A549 (cell line): ENCODE measurements around the gene HACD1. TPM values are rescaled to one million over a fixed set of nuclear protein-coding genes. Genes with fewer than 3 reads are reported as not detected.

Source experiments
- ATAC-seq, 2 experiments: fragments of 200-7000 bp in 1 of 2; fragments of >200 bp in 1 of 2; cut with Nextera tagmentation in 1 of 2; cut with Tn5 transposase in 1 of 2; 3 replicates each; pipeline versions ENCODE4 v1.8.0 to v1.9.1; 2018 to 2020; ENCODE audit warnings: mild to moderate bottlenecking in 1 of 2, moderate library complexity in 1 of 2
- CTCF ChIA-PET: fragments of 300-600 bp; sonication (Branson Sonifier 250); formaldehyde crosslinking; extraction: SDS; loops from one replicate; lab custom pipeline; 2021; ENCODE audit warnings: antibody characterized with exemption, inconsistent platforms; lab: Yijun Ruan, JAX
- POLR2A ChIA-PET: fragments of 350-600 bp; formaldehyde crosslinking; extraction: SDS; loops from one replicate; lab custom pipeline; 2021; ENCODE audit warnings: antibody characterized with exemption, inconsistent platforms; lab: Yijun Ruan, JAX
- DNase-seq, 2 experiments: peaks; one replicate each; pipeline versions ENCODE4 v3.0.0 to v3.0.0-alpha.2; 2011 to 2016; ENCODE audit warnings: low read depth in 1 of 2, low spot score in 1 of 2
- FAIRE-seq: peaks from 2 replicates; lab custom pipeline; 2011; peaks lifted over from hg19 to GRCh38; lab: Jason Lieb, UNC
- H3K27ac ChIP-seq, 2 experiments: fragments of >200 bp; sonication (Bioruptor Twin); formaldehyde crosslinking; 3 replicates each; pipeline ENCODE4 v1.5.1; 2016 to 2017
- H3K4me1 ChIP-seq: fragments of >200 bp; sonication (Bioruptor Twin); formaldehyde crosslinking; 3 replicates; pipeline ENCODE4 v1.6.1; 2016
- H3K4me2 ChIP-seq: fragments of >200 bp; sonication (Bioruptor Twin); formaldehyde crosslinking; 3 replicates; pipeline ENCODE4 v1.6.1; 2016
- H3K4me3 ChIP-seq: fragments of >200 bp; sonication (Bioruptor Twin); formaldehyde crosslinking; 3 replicates; pipeline ENCODE4 v1.5.1; 2016
- H3K9me3 ChIP-seq: fragments of >200 bp; sonication (Bioruptor Twin); formaldehyde crosslinking; 3 replicates; pipeline ENCODE4 v1.6.1; 2016
- CBX2 ChIP-seq: fragments of 200-600 bp; sonication (generic); IDR thresholded peaks from 2 replicates; pipeline ENCODE4 v1.6.1; 2016; ENCODE audit warnings: low read depth, mild to moderate bottlenecking, borderline replicate concordance
- CEBPB ChIP-seq, 2 experiments: fragments of >200 bp in 1 of 2; sonication (Bioruptor Twin) in 1 of 2; formaldehyde crosslinking in 1 of 2; IDR thresholded peaks; 2 replicates each; pipeline ENCODE4 v1.6.1; 2012 to 2016
- CHD2 ChIP-seq: fragments of 150-350 bp; IDR thresholded peaks from 2 replicates; pipeline ENCODE4 v1.6.1; 2014; ENCODE audit warnings: low read length; ENCODE audit not compliant: partially characterized antibody
- EHF ChIP-seq: fragments of 250-450 bp; sonication (Bioruptor Pico); IDR thresholded peaks from 2 replicates; pipeline ENCODE4 v1.5.0; 2020; ENCODE audit warnings: mild to moderate bottlenecking
- EHMT2 ChIP-seq: fragments of 200-600 bp; sonication (generic); IDR thresholded peaks from 2 replicates; pipeline ENCODE4 v1.6.1; 2016; ENCODE audit warnings: antibody characterized with exemption, low read depth, mild to moderate bottlenecking, moderate library complexity
- ESRRA ChIP-seq: fragments of 150-350 bp; IDR thresholded peaks from 2 replicates; pipeline ENCODE4 v1.6.1; 2014; ENCODE audit warnings: mild to moderate bottlenecking, low read length, borderline replicate concordance
- HDAC2 ChIP-seq: fragments of 200-600 bp; sonication (generic); IDR thresholded peaks from 2 replicates; pipeline ENCODE4 v1.6.1; 2016
- HEYL ChIP-seq: fragments of 250-450 bp; sonication (Bioruptor Pico); IDR thresholded peaks from 2 replicates; pipeline ENCODE4 v1.8.0; 2021; ENCODE audit warnings: mild to moderate bottlenecking, moderate library complexity
- HOXA7 ChIP-seq: fragments of 250-450 bp; sonication (Bioruptor Pico); IDR thresholded peaks from 2 replicates; pipeline ENCODE4 v1.5.0; 2020; ENCODE audit warnings: mild to moderate bottlenecking, moderate library complexity
- HOXB13 ChIP-seq: fragments of 250-450 bp; sonication (Bioruptor Pico); IDR thresholded peaks from 2 replicates; pipeline ENCODE4 v1.5.0; 2020; ENCODE audit warnings: low read depth, mild to moderate bottlenecking, moderate library complexity
- JUNB ChIP-seq: fragments of >200 bp; sonication (Bioruptor Twin); formaldehyde crosslinking; IDR thresholded peaks from 2 replicates; pipeline ENCODE4 v1.6.1; 2016
- KDM1A ChIP-seq: fragments of 200-600 bp; sonication (generic); IDR thresholded peaks from 2 replicates; pipeline ENCODE4 v1.6.1; 2016; ENCODE audit warnings: low read depth, mild to moderate bottlenecking
- MAZ ChIP-seq: fragments of 150-350 bp; IDR thresholded peaks from 2 replicates; pipeline ENCODE4 v1.6.1; 2014; ENCODE audit warnings: antibody characterized with exemption, low read depth, low read length, borderline replicate concordance
- NFE2L2 ChIP-seq: fragments of 150-350 bp; conservative IDR thresholded peaks from 2 replicates; pipeline ENCODE4 v1.6.1; 2014; ENCODE audit warnings: low read length
- POLR2AphosphoS2 ChIP-seq: conservative IDR thresholded peaks from 2 replicates; pipeline ENCODE4 v1.6.1; 2012; ENCODE audit warnings: low read length, improper control_type of control experiment, inconsistent platforms
- RAD21 ChIP-seq, 2 experiments: fragments of >200 bp in 1 of 2; sonication (Bioruptor Twin) in 1 of 2; formaldehyde crosslinking in 1 of 2; IDR thresholded peaks in 1 of 2; conservative IDR thresholded peaks in 1 of 2; 2 replicates in 1 of 2; 3 replicates in 1 of 2; pipeline ENCODE4 v1.6.1; 2012 to 2018; ENCODE audit warnings: inconsistent platforms in 1 of 2
- RNF2 ChIP-seq: fragments of 200-600 bp; sonication (generic); IDR thresholded peaks from 2 replicates; pipeline ENCODE4 v1.6.1; 2016; ENCODE audit warnings: low read depth, mild to moderate bottlenecking, antibody characterized with exemption, moderate library complexity, borderline replicate concordance
- TP53 ChIP-seq: fragments of 250-450 bp; sonication (Bioruptor Pico); IDR thresholded peaks from 2 replicates; pipeline ENCODE4 v1.5.0; 2021; ENCODE audit warnings: mild to moderate bottlenecking, moderate library complexity
- ZC3H11A ChIP-seq: fragments of 450-650 bp; IDR thresholded peaks from 2 replicates; pipeline ENCODE4 v1.6.1; 2014; ENCODE audit warnings: antibody characterized with exemption, mild to moderate bottlenecking
- ZFP36 ChIP-seq: fragments of 450-650 bp; IDR thresholded peaks from 2 replicates; pipeline ENCODE4 v1.6.1; 2014; ENCODE audit warnings: borderline replicate concordance; ENCODE audit not compliant: partially characterized antibody
- WGBS: methylation state at CpG from one replicate; pipeline ENCODE4 v1.1.6; 2017; ENCODE audit errors: missing lambda C conversion rate; 5-methylcytosine and 5-hydroxymethylcytosine counted together
- polyA plus RNA-seq, 4 experiments: library from polyadenylated mRNA; depleted of rRNA in 3 of 4; stranded (reverse); fragments of >200 nt; fragmentation: RNase III in 1 of 4; extraction: RNeasy Plus Mini Kit Qiagen cat#74134 plus additional on column Dnase treatment in 1 of 4; gene quantifications; 2 replicates in 3 of 4; 3 replicates in 1 of 4; pipeline ENCODE4 v1.2.3, GENCODE V29; 2011 to 2017
- TF ChIP-seq, protein P1 (sequence below): fragments of 150-350 bp; IDR thresholded peaks from 2 replicates; pipeline ENCODE4 v1.6.1; 2014; ENCODE audit warnings: low read depth, mild to moderate bottlenecking, low read length
- TF ChIP-seq, protein P2 (sequence below): fragments of 200-600 bp; sonication (generic); IDR thresholded peaks from 2 replicates; pipeline ENCODE4 v1.6.1; 2016; ENCODE audit warnings: antibody characterized with exemption, mild to moderate bottlenecking, moderate library complexity

The HACD1 gene
- polyA plus RNA-seq, 2 of the 4 experiments (the other 2 are of a cell fraction), result 44.9 to 92.1 TPM

GRCh38 chr10:17649052-17649451 lies 31.9 kb upstream of the HACD1 start:
- ChIA-PET CTCF (interaction anchor here (1.1 kb wide), 1 partner anchor 17 kb away, joined by 4 read pairs; no protein-coding TSS in a partner anchor), POLR2A (no interaction called here)
- WGBS, result 94% methylated on average over 4 of the region's 4 CpGs
- TF ChIP-seq CBX2 (no peak), RNF2 (no peak), HDAC2 (no peak), EHF (CRISPR knock-in tag) (no peak), ZC3H11A (no peak), TP53 (CRISPR knock-in tag) (no peak), HOXA7 (CRISPR knock-in tag) (no peak)
- Histone ChIP-seq H3K4me2 (no peak overlapping the region), H3K9me3 (peaks cover 11% of the 10 kb centered on the region; the same call in 2 of the 3 replicates), H3K4me1 (peaks cover 14% of the 10 kb centered on the region), H3K27ac (no peak overlapping the region), H3K4me3 (no peak overlapping the region)
- ATAC-seq (no peak), FAIRE-seq (no peak), DNase-seq (no peak)

GRCh38 chr10:17648243-17649035 lies 31.3 kb upstream of the HACD1 start:
- DNase-seq (no peak), FAIRE-seq (no peak), ATAC-seq (no peak)
- no peak overlapping the region for H3K4me2 ChIP-seq
- TF ChIP-seq EHMT2 (no peak), JUNB (no peak), TP53 (CRISPR knock-in tag) (no peak), RAD21 (conservative IDR thresholded peaks at IDR 0.05 in 1 of 2, IDR thresholded peaks at IDR 0.05 in 1 of 2) (no peak), ESRRA (no peak), MAZ (no peak), HOXB13 (CRISPR knock-in tag) (no peak), NFE2L2 (no peak), KDM1A (no peak), CEBPB (IDR thresholded peaks at IDR 0.05) (no peak), CHD2 (no peak), HEYL (CRISPR knock-in tag) (no peak), HDAC2 (no peak), POLR2AphosphoS2 (no peak), ZFP36 (no peak)
- TF ChIP-seq, protein P1, sequence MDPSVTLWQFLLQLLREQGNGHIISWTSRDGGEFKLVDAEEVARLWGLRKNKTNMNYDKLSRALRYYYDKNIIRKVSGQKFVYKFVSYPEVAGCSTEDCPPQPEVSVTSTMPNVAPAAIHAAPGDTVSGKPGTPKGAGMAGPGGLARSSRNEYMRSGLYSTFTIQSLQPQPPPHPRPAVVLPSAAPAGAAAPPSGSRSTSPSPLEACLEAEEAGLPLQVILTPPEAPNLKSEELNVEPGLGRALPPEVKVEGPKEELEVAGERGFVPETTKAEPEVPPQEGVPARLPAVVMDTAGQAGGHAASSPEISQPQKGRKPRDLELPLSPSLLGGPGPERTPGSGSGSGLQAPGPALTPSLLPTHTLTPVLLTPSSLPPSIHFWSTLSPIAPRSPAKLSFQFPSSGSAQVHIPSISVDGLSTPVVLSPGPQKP, result no peak
- TF ChIP-seq, protein P2, sequence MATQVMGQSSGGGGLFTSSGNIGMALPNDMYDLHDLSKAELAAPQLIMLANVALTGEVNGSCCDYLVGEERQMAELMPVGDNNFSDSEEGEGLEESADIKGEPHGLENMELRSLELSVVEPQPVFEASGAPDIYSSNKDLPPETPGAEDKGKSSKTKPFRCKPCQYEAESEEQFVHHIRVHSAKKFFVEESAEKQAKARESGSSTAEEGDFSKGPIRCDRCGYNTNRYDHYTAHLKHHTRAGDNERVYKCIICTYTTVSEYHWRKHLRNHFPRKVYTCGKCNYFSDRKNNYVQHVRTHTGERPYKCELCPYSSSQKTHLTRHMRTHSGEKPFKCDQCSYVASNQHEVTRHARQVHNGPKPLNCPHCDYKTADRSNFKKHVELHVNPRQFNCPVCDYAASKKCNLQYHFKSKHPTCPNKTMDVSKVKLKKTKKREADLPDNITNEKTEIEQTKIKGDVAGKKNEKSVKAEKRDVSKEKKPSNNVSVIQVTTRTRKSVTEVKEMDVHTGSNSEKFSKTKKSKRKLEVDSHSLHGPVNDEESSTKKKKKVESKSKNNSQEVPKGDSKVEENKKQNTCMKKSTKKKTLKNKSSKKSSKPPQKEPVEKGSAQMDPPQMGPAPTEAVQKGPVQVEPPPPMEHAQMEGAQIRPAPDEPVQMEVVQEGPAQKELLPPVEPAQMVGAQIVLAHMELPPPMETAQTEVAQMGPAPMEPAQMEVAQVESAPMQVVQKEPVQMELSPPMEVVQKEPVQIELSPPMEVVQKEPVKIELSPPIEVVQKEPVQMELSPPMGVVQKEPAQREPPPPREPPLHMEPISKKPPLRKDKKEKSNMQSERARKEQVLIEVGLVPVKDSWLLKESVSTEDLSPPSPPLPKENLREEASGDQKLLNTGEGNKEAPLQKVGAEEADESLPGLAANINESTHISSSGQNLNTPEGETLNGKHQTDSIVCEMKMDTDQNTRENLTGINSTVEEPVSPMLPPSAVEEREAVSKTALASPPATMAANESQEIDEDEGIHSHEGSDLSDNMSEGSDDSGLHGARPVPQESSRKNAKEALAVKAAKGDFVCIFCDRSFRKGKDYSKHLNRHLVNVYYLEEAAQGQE, result no peak
- WGBS, result 94% methylated on average over 10 of the region's 10 CpGs
- H3K9me3 ChIP-seq, result peaks cover 8% of the 10 kb centered on the region; the same call in 2 of the 3 replicates
- ChIA-PET POLR2A (no interaction called here), CTCF (interaction anchor here (0.6 to 1.0 kb wide), 2 partner anchors 10 to 90 kb away, joined by 3 to 4 read pairs; no protein-coding TSS in a partner anchor)
- H3K4me3 ChIP-seq, result no peak overlapping the region
- peaks cover 14% of the 10 kb centered on the region for H3K4me1 ChIP-seq
- H3K27ac ChIP-seq, result no peak overlapping the region
